ENCODE data around the gene ISM1.

ISM1 gene

GRCh38 chr20:13220904-13221297 is at the start of gene ISM1:
TSS of gene ISM1 (plus strand) at chr20:13221274. CDS start at chr20:13221777, 503 bp downstream.
- H3K4me2 ChIP-seq (ENCODE audit: low read depth, low read length) = peak within 1 kb of the TSS; percentile 80
- no peaks in the 10 kb centered on the region for H3K36me3 ChIP-seq (replicated peaks; ENCODE audit: insufficient read depth, low read length)
- no peak within 1 kb of the TSS for H3K27ac ChIP-seq (ENCODE audit: low read length)
- H3K79me2 ChIP-seq (ENCODE audit: low read length) = no peaks in the 10 kb centered on the region
- H3K9me3 ChIP-seq (replicated peaks; ENCODE audit: insufficient read depth, low read length) = no peaks in the 10 kb centered on the region
- no peaks in the 10 kb centered on the region for H3F3A ChIP-seq (ENCODE audit: insufficient read depth, low read length)
- peak within 1 kb of the TSS; percentile 31; the same call in 1 of the 2 replicates for H2AFZ ChIP-seq (ENCODE audit: low read length)
- H3K9me2 ChIP-seq (replicated peaks; ENCODE audit: insufficient read depth, low read length) = no peaks in the 10 kb centered on the region
- peak within 1 kb of the TSS; percentile 57 for H3K4me3 ChIP-seq (ENCODE audit: low read length)
- no peaks in the 10 kb centered on the region for H3K4me1 ChIP-seq (ENCODE audit: low read length)
- TF ChIP-seq EZH2 (optimal IDR thresholded peaks at IDR 0.05; ENCODE audit: low read depth, low read length) (no peak), EZH2phosphoT487 (IDR thresholded peaks at IDR 0.05; ENCODE audit: low read length) (no peak)
- TF ChIP-seq, protein P1, sequence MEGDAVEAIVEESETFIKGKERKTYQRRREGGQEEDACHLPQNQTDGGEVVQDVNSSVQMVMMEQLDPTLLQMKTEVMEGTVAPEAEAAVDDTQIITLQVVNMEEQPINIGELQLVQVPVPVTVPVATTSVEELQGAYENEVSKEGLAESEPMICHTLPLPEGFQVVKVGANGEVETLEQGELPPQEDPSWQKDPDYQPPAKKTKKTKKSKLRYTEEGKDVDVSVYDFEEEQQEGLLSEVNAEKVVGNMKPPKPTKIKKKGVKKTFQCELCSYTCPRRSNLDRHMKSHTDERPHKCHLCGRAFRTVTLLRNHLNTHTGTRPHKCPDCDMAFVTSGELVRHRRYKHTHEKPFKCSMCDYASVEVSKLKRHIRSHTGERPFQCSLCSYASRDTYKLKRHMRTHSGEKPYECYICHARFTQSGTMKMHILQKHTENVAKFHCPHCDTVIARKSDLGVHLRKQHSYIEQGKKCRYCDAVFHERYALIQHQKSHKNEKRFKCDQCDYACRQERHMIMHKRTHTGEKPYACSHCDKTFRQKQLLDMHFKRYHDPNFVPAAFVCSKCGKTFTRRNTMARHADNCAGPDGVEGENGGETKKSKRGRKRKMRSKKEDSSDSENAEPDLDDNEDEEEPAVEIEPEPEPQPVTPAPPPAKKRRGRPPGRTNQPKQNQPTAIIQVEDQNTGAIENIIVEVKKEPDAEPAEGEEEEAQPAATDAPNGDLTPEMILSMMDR (IDR thresholded peaks at IDR 0.05; ENCODE audit: low read length) = no peak
- no peaks in the 10 kb centered on the region for H4K20me1 ChIP-seq (ENCODE audit: insufficient read depth, low read length)
- peaks cover 37% of the 10 kb centered on the region for H3K27me3 ChIP-seq (replicated peaks; ENCODE audit: insufficient read depth, low read length)
- peak; percentile 42 for DNase-seq
- no peak within 1 kb of the TSS for H3K9ac ChIP-seq (ENCODE audit: low read length)

GRCh38 chr20:13173201-13173600 is 47.9 kb upstream of the ISM1 start:
- Histone ChIP-seq H4K20me1 (ENCODE audit: insufficient read depth, low read length) (no peaks in the 10 kb centered on the region), H3K27me3 (replicated peaks; ENCODE audit: insufficient read depth, low read length) (no peaks in the 10 kb centered on the region), H3K9ac (ENCODE audit: low read length) (no peak overlapping the region), H3K79me2 (ENCODE audit: low read length) (no peaks in the 10 kb centered on the region), H2AFZ (ENCODE audit: low read length) (no peak overlapping the region), H3K27ac (ENCODE audit: low read length) (no peak overlapping the region), H3F3A (ENCODE audit: insufficient read depth, low read length) (no peaks in the 10 kb centered on the region), H3K9me2 (replicated peaks; ENCODE audit: insufficient read depth, low read length) (no peaks in the 10 kb centered on the region), H3K4me2 (ENCODE audit: low read depth, low read length) (no peak overlapping the region), H3K9me3 (replicated peaks; ENCODE audit: insufficient read depth, low read length) (no peaks in the 10 kb centered on the region), H3K4me1 (ENCODE audit: low read length) (no peaks in the 10 kb centered on the region), H3K4me3 (ENCODE audit: low read length) (no peak overlapping the region), H3K36me3 (replicated peaks; ENCODE audit: insufficient read depth, low read length) (no peaks in the 10 kb centered on the region)
- no peak for DNase-seq
- TF ChIP-seq, protein P1 (IDR thresholded peaks at IDR 0.05; ENCODE audit: low read length) = no peak

DNA sequence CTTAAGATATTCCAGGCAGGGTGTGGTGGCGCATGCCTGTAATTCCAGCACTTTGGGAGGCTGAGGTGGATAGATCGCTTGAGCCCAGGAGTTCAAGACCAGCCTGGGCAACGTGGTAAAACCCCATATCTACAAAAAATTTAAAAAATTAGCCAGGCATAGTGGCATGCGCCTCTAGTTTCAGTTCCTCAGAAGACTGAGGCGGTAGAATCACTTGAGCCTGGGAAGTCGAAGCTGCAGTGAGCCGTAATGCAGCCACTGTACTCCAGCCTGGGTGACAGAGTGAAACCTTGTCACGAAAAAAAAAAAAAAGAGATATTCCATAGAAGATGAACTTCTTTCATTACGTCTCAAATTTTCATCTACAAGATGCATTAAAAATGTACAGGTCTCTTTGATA is 46.7 kb upstream of the ISM1 start:
- Histone ChIP-seq H3K4me3 (ENCODE audit: low read length) (no peak overlapping the region), H3K36me3 (replicated peaks; ENCODE audit: insufficient read depth, low read length) (no peaks in the 10 kb centered on the region), H3K4me1 (ENCODE audit: low read length) (no peaks in the 10 kb centered on the region), H3F3A (ENCODE audit: insufficient read depth, low read length) (no peaks in the 10 kb centered on the region), H3K79me2 (ENCODE audit: low read length) (no peaks in the 10 kb centered on the region), H3K27ac (ENCODE audit: low read length) (no peak overlapping the region), H3K9ac (ENCODE audit: low read length) (no peak overlapping the region), H3K9me2 (replicated peaks; ENCODE audit: insufficient read depth, low read length) (no peaks in the 10 kb centered on the region), H2AFZ (ENCODE audit: low read length) (no peak overlapping the region), H3K9me3 (replicated peaks; ENCODE audit: insufficient read depth, low read length) (no peaks in the 10 kb centered on the region), H4K20me1 (ENCODE audit: insufficient read depth, low read length) (no peaks in the 10 kb centered on the region), H3K27me3 (replicated peaks; ENCODE audit: insufficient read depth, low read length) (no peaks in the 10 kb centered on the region), H3K4me2 (ENCODE audit: low read depth, low read length) (no peak overlapping the region)
- no peak for TF ChIP-seq EZH2 (optimal IDR thresholded peaks at IDR 0.05; ENCODE audit: low read depth, low read length)
- TF ChIP-seq, protein P1 (IDR thresholded peaks at IDR 0.05; ENCODE audit: low read length) = no peak
- TF ChIP-seq EZH2phosphoT487 (IDR thresholded peaks at IDR 0.05; ENCODE audit: low read length) = no peak
- DNase-seq = no peak

Measured in MM.1S (cell line).